HG02973 (cell line): ENCODE measurements around the gene SGSM2.

Source experiments
- ATAC-seq: cut with Tn5 transposase; IDR thresholded peaks from one replicate; pipeline ENCODE4 v1.9.1; 2021; ENCODE audit warnings: moderate library complexity; ENCODE audit not compliant: unreplicated experiment

The SGSM2 gene

GRCh38 chr17:2366747-2367494 lies 29.6 kb downstream of the SGSM2 start:
- ATAC-seq = no peak

- no peak for ATAC-seq
Observed at GRCh38 chr17:2368359-2368758, 31.1 kb downstream of the SGSM2 start.

- no peak for ATAC-seq
Observed at GRCh38 chr17:2369039-2369438, 31.7 kb downstream of the SGSM2 start.

- no peak for ATAC-seq
Observed at GRCh38 chr17:2369551-2370210, 32.4 kb downstream of the SGSM2 start.

- no peak for ATAC-seq
Observed at GRCh38 chr17:2370211-2370589, 32.9 kb downstream of the SGSM2 start.

- no peak for ATAC-seq
Observed at GRCh38 chr17:2371183-2372130, 34.2 kb downstream of the SGSM2 start.

GRCh38 chr17:2372180-2372579 lies 34.9 kb downstream of the SGSM2 start:
- no peak for ATAC-seq

GRCh38 chr17:2372681-2373080 lies 35.4 kb downstream of the SGSM2 start:
- ATAC-seq = no peak

- ATAC-seq = no peak
Observed at GRCh38 chr17:2373179-2373578, 35.9 kb downstream of the SGSM2 start.

GRCh38 chr17:2374549-2375285 lies 37.4 kb downstream of the SGSM2 start:
- no peak for ATAC-seq

- ATAC-seq = no peak
Observed at GRCh38 chr17:2375406-2375805, 38.1 kb downstream of the SGSM2 start.

- ATAC-seq = no peak
Observed at GRCh38 chr17:2376107-2376506, 38.8 kb downstream of the SGSM2 start.

GRCh38 chr17:2377659-2378058 lies 40.4 kb downstream of the SGSM2 start:
- no peak for ATAC-seq

GRCh38 chr17:2378905-2379304 lies 41.6 kb downstream of the SGSM2 start:
- ATAC-seq = no peak

- ATAC-seq = no peak
Observed at GRCh38 chr17:2379489-2380225, 42.4 kb downstream of the SGSM2 start.

- no peak for ATAC-seq
Observed at GRCh38 chr17:2380226-2380922, 43.1 kb downstream of the SGSM2 start.

- ATAC-seq = no peak
Observed at GRCh38 chr17:2380950-2381649, 43.8 kb downstream of the SGSM2 start.

- ATAC-seq = no peak
Observed at GRCh38 chr17:2383628-2384167, 46.4 kb downstream of the SGSM2 start.
